Esophagus (tissue), 2 donors: ENCODE results near the gene PDGFD. TPM values are rescaled to one million over a fixed set of nuclear protein-coding genes. Genes with fewer than 3 reads are reported as not detected.

ENCODE experiments used
- H3K27ac ChIP-seq, 2 donors: one replicate each; pipeline ENCODE4 v1.5.1; 2013; ENCODE audit warnings: low read depth in 2 of 2, mild to moderate bottlenecking in 2 of 2, inconsistent platforms in 1 of 2, low read length in 1 of 2, moderate library complexity in 1 of 2
- H3K27me3 ChIP-seq, 2 donors: one replicate each; pipeline ENCODE4 v1.6.1; 2013; ENCODE audit warnings: low read length in 2 of 2, control low read depth in 1 of 2, mild to moderate bottlenecking in 1 of 2; ENCODE audit not compliant: insufficient read depth in 2 of 2, control insufficient read depth in 1 of 2
- H3K36me3 ChIP-seq, 2 donors: one replicate each; pipeline ENCODE4 v1.6.1; 2013; ENCODE audit warnings: low read length in 1 of 2; ENCODE audit not compliant: control insufficient read depth in 2 of 2, insufficient read depth in 2 of 2
- H3K4me1 ChIP-seq, 2 donors: one replicate each; pipeline ENCODE4 v1.6.1; 2013; ENCODE audit warnings: low read length in 1 of 2; ENCODE audit not compliant: control insufficient read depth in 2 of 2, insufficient read depth in 2 of 2
- H3K4me3 ChIP-seq, 2 donors: one replicate each; pipeline ENCODE4 v1.5.1; 2013; ENCODE audit warnings: low read length in 2 of 2, mild to moderate bottlenecking in 2 of 2, low read depth in 1 of 2, moderate library complexity in 1 of 2
- H3K9me3 ChIP-seq, 2 donors: one replicate each; pipeline ENCODE4 v1.6.1; 2013; ENCODE audit warnings: mild to moderate bottlenecking in 2 of 2, low read depth in 1 of 2, low read length in 1 of 2, moderate library complexity in 1 of 2; ENCODE audit not compliant: control insufficient read depth in 2 of 2, insufficient read depth in 1 of 2
- WGBS, 2 donors: extraction: QIAGEN DNeasy Blood & Tissue Kit; methylation state at CpG; one replicate each; pipeline ENCODE4 v1.1.7; 2013; 5-methylcytosine and 5-hydroxymethylcytosine counted together
- polyA plus RNA-seq, 2 donors: library from polyadenylated mRNA; stranded (reverse); fragments of 200-250 nt; gene quantifications; one replicate each; pipeline ENCODE4 v1.2.3, GENCODE V29; 2013
- donor health status: healthy with polysubstance abuse.
- donor health status: Bipolar disorder and iron deficiency.

PDGFD gene
- polyA plus RNA-seq, 2 donors: 0.35 to 0.52 TPM

DNA sequence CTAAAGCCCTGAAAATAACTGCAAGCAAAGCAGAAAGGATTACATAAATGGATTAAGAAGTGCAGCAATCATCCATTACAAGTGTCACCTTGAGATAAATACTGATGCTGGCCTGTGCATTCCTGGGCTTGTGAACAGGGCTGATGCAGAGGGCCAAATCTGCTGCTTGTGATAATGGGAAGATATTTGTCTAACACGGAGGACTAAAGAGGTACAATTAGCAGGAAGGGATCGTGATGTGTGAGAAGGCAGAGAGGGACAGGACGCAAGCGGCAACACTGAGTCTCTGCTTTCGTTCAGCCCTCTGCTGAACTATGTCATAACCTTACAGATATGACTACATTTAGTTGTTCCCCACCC, 235.2 kb downstream of the PDGFD start:
- no peaks in the 10 kb centered on the region for H3K36me3 ChIP-seq
- no peaks in the 10 kb centered on the region for H3K4me1 ChIP-seq
- 61 to 72% methylated on average over 5 of the region's 5 CpGs for WGBS, 2 donors
- no peak overlapping the region for H3K27ac ChIP-seq
- no peaks in the 10 kb centered on the region for H3K27me3 ChIP-seq
- H3K4me3 ChIP-seq: no peak overlapping the region
- no peaks in the 10 kb centered on the region for H3K9me3 ChIP-seq

DNA sequence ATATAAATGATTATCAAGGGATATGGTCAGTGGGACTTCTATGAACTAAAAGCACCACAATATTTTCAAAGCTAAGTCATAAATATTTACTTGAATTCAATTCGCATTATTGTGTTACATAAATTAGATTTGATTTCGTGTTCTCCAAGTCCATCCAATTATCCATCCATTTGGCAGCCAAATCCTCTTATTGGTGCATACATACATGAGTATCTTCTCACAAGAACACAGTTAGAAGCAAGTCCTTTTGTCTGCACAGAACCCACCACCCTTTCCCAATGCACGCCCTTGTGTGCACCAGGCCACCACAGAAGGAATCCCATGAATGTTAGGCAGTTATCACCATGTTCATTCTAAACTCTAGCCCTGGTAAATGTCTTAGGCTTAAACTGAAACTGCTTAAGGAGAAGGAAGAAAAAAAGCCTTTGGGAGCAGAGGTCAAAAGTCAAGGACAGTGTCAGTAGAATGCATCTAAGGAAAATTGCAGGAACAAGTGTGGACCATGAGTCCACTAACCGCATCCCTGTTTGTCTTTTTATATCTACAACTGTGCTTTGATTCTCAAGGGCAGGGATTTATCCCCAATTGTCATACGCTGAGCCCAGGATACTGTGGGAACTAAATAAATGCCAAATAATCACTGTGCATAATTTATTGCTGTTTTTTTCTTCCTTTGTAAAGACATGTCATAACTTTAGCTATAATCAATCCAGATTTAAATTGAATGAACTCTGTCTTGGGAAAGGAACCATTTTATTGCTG, 235.7 kb downstream of the PDGFD start:
- WGBS, 2 donors: 70 to 71% methylated on average over 5 of the region's 5 CpGs
- H3K27ac ChIP-seq: no peak overlapping the region

DNA sequence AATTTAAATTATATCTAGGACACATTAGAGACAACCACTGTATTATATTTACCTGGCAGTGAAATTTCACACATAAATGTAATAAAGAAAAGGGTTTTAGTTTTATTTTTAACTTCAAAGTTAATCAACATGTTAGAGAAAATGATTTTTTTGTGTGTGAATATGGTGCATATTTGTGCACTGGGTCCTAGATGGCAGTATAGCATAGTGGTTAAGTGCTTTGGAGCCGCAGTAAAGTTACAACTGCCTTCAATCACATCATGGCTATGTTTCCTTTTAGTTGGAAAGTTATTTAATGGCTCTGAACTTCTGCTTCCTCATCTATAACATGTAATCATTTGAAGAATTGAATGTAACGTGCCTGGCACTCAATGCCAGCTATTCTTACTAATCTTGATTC, 236.4 kb downstream of the PDGFD start:
- WGBS, 2 donors: 47 to 53% methylated on average over 2 of the region's 2 CpGs

More for the DNA sequence above, 235.7 kb downstream of the PDGFD start:
- no peaks in the 10 kb centered on the region for H3K27me3 ChIP-seq
- H3K4me3 ChIP-seq: no peak overlapping the region
- no peaks in the 10 kb centered on the region for H3K4me1 ChIP-seq
- no peaks in the 10 kb centered on the region for H3K36me3 ChIP-seq
- no peaks in the 10 kb centered on the region for H3K9me3 ChIP-seq

DNA sequence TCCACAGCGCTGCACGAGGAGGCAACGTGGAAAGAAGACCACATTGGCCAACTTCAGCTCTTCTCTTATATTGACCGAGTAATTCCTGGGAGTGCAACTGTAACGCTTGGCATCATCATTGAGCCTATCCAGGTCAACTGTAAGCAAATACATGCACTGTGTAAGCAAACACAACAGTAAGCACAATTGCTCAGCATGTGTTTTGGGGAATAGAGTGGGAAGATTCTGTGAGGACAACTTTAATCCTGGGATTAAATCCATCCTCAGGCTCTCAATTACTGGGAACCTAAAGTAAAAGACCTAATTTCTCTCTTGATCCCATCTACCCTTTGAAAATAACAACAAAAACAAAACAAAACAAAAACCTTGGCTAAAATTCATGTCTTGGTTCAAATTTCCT, 237.0 kb downstream of the PDGFD start:
- 87 to 89% methylated on average over 5 of the region's 5 CpGs for whole genome bisulfite sequencing, 2 donors
- Histone ChIP-seq H3K27me3 (no peaks in the 10 kb centered on the region), H3K4me3 (no peak overlapping the region), H3K4me1 (no peaks in the 10 kb centered on the region), H3K9me3 (no peaks in the 10 kb centered on the region), H3K36me3 (no peaks in the 10 kb centered on the region), H3K27ac (no peak overlapping the region)

More for the DNA sequence above, 236.4 kb downstream of the PDGFD start:
- no peaks in the 10 kb centered on the region for H3K4me1 ChIP-seq
- no peaks in the 10 kb centered on the region for H3K9me3 ChIP-seq
- H3K27ac ChIP-seq: no peak overlapping the region
- no peaks in the 10 kb centered on the region for H3K36me3 ChIP-seq
- no peaks in the 10 kb centered on the region for H3K27me3 ChIP-seq
- H3K4me3 ChIP-seq: no peak overlapping the region

DNA sequence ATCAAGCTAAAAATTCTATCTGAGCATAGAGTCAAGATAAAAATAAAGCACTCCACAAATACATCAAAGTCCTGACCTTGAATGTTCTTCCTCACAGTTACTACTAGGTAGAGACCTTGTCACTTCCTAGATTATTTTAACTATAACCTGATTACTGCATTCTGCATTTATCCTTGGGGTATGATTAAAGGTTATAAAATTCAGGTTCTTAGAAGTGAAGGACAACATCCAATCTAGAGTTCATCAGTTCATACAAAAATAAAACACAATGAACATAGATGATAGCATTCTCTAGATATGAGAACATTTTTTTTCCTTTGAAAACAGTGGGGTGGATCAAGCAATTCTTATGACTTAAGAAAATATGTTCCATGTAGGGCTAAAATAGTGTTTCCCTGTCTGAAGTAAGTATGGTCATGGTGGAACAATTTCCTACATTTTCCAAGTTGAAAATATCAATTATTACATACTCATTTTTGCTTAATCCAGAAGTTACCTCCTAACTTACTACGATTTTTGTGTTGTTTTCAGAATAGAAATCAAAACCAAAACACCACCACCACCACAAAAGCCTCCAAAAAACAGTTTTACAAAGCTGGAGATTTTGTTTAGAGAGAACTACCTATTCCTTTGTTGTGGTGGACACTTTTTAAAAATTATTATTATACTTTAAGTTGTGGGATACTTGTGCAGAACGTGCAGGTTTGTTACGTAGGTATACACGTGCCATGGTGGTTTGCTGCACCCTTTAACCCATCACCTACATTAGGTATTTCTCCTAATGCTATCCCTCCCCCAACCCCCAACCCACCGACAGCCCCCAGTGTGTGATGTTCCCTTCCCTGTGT, 239.6 kb downstream of the PDGFD start:
- Histone ChIP-seq H3K36me3 (no peaks in the 10 kb centered on the region), H3K4me1 (no peaks in the 10 kb centered on the region), H3K27me3 (no peaks in the 10 kb centered on the region), H3K9me3 (no peaks in the 10 kb centered on the region), H3K27ac (no peak overlapping the region), H3K4me3 (no peak overlapping the region)
- WGBS, 2 donors: 84 to 85% methylated on average over 5 of the region's 5 CpGs

DNA sequence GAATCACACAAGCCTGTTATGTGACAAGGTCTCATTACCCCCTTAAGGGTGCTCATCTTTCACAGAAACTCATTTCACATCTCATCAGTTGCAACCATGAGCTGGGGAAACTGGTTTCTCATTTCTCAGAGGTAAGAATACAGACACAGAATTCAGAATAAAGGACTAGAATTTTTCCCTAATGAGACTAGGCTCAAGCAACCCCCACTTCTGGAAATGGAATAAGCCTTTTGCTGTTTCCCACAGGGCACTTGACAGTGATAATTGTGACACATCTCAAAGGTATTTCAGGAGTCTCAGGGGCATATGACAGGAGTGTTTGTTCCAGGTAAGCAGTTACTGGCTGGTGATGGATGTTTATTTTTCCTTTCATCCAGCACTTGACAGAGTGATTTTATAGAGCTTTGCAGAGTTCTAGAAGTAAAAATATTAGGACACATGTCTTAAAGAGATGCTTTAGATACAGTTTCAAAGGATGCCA, 240.5 kb downstream of the PDGFD start:
- no peak overlapping the region for H3K4me3 ChIP-seq
- H3K36me3 ChIP-seq: no peaks in the 10 kb centered on the region
- H3K27ac ChIP-seq: no peak overlapping the region
- H3K4me1 ChIP-seq: no peaks in the 10 kb centered on the region
- H3K9me3 ChIP-seq: no peaks in the 10 kb centered on the region
- H3K27me3 ChIP-seq: no peaks in the 10 kb centered on the region

DNA sequence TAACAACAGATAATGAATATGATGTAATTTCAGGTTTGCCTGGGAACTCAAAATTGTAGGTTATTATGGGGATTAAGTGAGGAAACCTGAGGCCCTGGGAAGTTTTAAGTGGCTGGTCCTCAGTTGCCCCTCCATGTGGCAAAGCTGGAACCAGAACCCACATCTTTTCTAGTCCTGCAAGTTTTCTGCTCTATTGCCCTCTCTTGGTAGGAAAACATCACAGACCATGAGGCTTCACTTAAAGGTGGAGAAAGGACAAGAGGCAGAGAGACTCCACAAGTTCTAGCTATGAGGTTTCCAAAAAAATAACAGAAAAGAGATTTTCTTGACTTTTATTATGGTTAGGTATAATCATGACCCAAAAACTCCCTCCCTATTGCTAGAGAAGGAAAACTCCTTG, 243.0 kb downstream of the PDGFD start:
- Histone ChIP-seq H3K36me3 (no peaks in the 10 kb centered on the region), H3K27me3 (no peaks in the 10 kb centered on the region), H3K4me3 (no peak overlapping the region), H3K4me1 (no peaks in the 10 kb centered on the region), H3K9me3 (no peaks in the 10 kb centered on the region), H3K27ac (no peak overlapping the region)

DNA sequence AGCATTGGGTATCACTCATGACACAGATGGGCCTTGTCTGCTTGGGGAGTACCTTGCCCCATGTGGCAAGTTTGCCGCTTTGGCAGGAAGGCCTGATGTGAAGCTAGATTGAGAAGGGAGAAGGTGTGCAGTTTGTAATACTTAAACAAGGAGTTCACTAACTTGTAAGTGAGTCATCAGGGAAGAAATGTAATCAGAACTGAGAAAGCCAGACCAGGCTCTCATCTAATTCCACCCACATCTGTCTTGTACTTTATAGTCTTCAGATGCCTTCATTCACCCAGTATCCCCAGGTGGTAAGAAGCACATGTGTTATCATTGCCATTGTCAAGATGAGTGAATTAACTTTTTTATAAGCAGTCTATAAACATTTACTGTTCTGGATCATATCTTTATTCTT, 243.5 kb downstream of the PDGFD start:
- H3K36me3 ChIP-seq: no peaks in the 10 kb centered on the region
- 93 to 96% methylated on average over 1 of the region's 1 CpG for WGBS, 2 donors
- no peaks in the 10 kb centered on the region for H3K9me3 ChIP-seq

DNA sequence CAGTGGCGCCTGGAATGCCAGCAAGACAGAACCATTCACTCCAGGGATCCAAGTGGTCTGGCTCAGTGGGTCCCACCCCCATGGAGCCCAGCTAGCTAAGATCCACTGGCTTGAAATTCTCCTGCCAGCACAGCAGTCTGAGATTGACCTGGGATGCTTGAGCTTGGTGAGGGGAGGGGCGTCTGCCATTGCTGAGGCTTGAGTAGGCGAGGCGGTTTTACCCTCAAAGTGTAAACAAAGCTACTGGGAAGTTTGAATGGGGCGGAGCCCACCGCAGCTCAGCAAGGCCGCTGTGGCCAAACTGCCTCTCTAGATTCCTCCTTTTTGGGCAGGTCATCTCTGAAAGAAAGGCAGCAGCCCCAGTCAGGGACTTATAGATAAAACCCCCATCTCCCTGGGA, 253.2 kb downstream of the PDGFD start:
- Histone ChIP-seq H3K27ac (no peak overlapping the region), H3K27me3 (no peaks in the 10 kb centered on the region)
- WGBS, 2 donors: 85 to 86% methylated on average over 7 of the region's 7 CpGs

More for the DNA sequence above, 243.5 kb downstream of the PDGFD start:
- Histone ChIP-seq H3K27ac (no peak overlapping the region), H3K4me3 (no peak overlapping the region), H3K4me1 (no peaks in the 10 kb centered on the region), H3K27me3 (no peaks in the 10 kb centered on the region)

More for the DNA sequence above, 253.2 kb downstream of the PDGFD start:
- Histone ChIP-seq H3K36me3 (no peaks in the 10 kb centered on the region), H3K9me3 (no peaks in the 10 kb centered on the region), H3K4me1 (no peaks in the 10 kb centered on the region), H3K4me3 (no peak overlapping the region)
